H1 (cell line): ENCODE results near the gene TOMM40. TPM values are rescaled to one million over a fixed set of nuclear protein-coding genes. Genes with fewer than 3 reads are reported as not detected.
A peak's percentile ranks its signal among the peaks of the same experiment; 100 is the strongest.

Experiments
- CTCF ChIP-seq, 3 experiments: IDR thresholded peaks; 1 replicate in 2 of 3; 2 replicates in 1 of 3; pipeline versions ENCODE4 v1.5.1 to v1.6.1; 2011; ENCODE audit warnings: low read length in 3 of 3, mild to moderate bottlenecking in 3 of 3, inconsistent platforms in 2 of 3, low read depth in 1 of 3, moderate library complexity in 1 of 3; ENCODE audit not compliant: insufficient read depth in 1 of 3; ENCODE audit errors: control extremely low read depth in 1 of 3
- SAP30 ChIP-seq: fragments of 300-600 bp; sonication (generic); IDR thresholded peaks from 2 replicates; pipeline ENCODE4 v1.7.1; 2012; ENCODE audit warnings: low read length, moderate library complexity, mild to moderate bottlenecking, inconsistent platforms; ENCODE audit not compliant: insufficient read depth, insufficient replicate concordance
- TBP ChIP-seq: IDR thresholded peaks from 2 replicates; pipeline ENCODE4 v1.6.1; 2011; ENCODE audit warnings: low read depth, low read length, improper control_type of control experiment
- polyA plus RNA-seq, 7 experiments: library from polyadenylated mRNA; depleted of rRNA in 3 of 7; stranded (reverse) in 5 of 7; unstranded in 2 of 7; fragments of >200 nt in 5 of 7; fragments of 200-250 nt in 2 of 7; gene quantifications; 1 replicate in 5 of 7; 2 replicates in 1 of 7; 4 replicates in 1 of 7; pipeline versions ENCODE4 v1.2.1 to v1.2.3, GENCODE V29; 2011 to 2013; ENCODE audit warnings: missing spikeins in 2 of 7, mixed read lengths in 2 of 7
- total RNA-seq: library from RNA; stranded (reverse); fragmentation: NEBNext Ultra II Directional; extraction: Animal tissue kit (Norgen Biotek cat#: 25700); gene quantifications from 2 replicates; pipeline ENCODE4 v1.2.1, GENCODE V29; 2021

TOMM40 gene
- total and polyA plus RNA-seq, 2 of the 8 experiments (the other 6 are each of a cell fraction or from before 2014, with no cell fraction given), result 154 to 179 TPM

DNA sequence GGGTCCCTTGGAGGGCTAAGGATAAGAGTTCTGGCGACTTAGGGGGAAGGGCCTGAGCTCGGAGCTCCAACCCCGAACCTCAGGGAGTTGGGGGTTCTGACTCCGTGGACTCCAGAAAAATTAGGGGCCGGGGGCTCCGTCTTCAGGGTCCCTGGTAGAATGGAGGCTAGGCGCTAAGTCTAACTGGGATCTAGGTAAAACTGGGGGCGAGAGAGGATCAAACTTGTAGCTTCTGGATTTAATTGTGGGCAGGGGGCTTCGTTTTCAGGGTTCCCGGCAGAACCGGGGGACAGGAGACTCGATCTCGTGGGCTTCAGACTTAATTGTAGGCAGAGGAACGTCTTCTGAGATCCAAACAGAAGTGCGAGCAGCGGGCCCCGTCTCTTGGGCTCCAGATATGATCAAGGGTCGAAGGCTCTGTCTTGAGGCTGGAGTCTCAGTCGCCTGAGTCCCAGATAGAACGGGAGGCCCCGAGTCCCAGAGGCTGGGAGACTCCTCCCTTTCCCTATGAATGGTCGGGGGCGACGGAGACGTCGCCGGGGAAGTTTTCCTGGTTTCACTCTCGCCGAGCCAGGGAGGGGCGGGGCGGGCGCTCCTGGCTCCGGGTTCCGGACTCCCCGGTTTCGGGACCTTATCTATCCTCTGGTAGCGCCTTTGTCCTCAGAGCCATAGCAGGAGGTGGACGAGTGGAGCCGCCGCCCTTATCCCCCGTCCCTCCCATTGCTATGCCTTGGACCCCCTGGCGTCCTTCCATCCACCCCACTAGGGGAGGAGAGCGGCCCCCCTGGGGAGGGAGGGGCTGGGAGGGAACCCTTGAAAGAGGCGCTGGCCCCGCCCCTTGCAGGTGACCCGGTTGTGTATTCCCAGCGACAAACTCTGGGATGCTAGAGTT, 43.7 kb upstream of the TOMM40 start (continued):
- TF ChIP-seq CTCF (IDR thresholded peaks at IDR 0.05; ENCODE audit: control extremely low read depth in 1 of 3, insufficient read depth in 1 of 3, low read depth in 1 of 3, low read length in 3 of 3) (no peak), SAP30 (no peak), TBP (0 out of 2 replicates have a peak, but pooled peaks have one; percentile 15)
- TF ChIP-seq, all 59 proteins: peak for 6
